GM19239 (cell line): ENCODE measurements around the gene TNIK.
A peak's percentile ranks its signal among the peaks of the same experiment; 100 is the strongest.

Experiments
- DNase-seq: peaks from one replicate; pipeline ENCODE4 v3.0.0; 2011; ENCODE audit warnings: low spot score; ENCODE audit not compliant: insufficient read length
- FAIRE-seq: peaks from 2 replicates; lab custom pipeline; 2011; peaks lifted over from hg19 to GRCh38; lab: Jason Lieb, UNC

Gene TNIK

DNA sequence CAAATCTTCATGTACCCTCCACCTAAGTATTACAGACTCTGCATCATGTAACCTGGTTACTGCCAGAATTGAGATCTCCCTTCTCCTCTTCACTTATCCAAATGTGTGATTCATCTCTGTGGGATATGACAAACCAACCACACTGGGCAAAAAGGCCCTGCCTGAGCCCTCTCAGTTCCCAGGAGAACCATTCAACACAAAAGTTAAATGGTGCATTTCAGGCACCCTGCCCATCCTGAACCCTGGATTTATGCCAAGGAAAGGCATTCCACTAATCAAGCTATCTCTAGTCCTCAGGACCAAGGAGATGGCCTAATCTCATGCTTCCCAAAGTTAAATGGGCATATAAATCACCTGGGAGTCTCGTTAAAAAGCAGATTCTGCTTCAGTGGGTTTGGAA is 108.5 kb downstream of the TNIK start:
- peak; percentile 54 for FAIRE-seq
- DNase-seq = no peak

DNA sequence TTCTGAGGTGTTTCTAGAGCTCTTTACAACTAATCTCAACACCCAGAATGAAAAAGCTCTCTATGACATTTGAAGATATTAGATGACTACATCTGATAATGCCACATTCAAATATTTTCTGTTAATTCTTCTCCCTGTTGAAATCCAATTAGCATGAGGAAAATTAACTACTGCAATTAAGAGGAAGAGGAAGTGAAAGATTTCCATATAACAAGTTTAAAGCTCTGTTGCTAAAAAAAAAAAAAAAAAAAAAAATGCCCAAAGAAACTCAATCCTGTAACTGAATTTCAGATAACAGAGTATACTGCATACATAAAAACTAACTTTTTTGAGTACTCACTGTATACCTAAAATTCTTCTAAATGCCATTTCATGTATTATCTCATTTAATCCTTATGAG is 109.8 kb downstream of the TNIK start:
- no peak for FAIRE-seq
- DNase-seq = no peak

GRCh38 chr3:171349392-171349791 is 110.8 kb downstream of the TNIK start:
- no peak for DNase-seq
- peak; percentile 48 for FAIRE-seq

- DNase-seq (no peak), FAIRE-seq (no peak)
Measured at GRCh38 chr3:171348121-171348520, 112.1 kb downstream of the TNIK start.

- DNase-seq (no peak), FAIRE-seq (peak; percentile 97)
Measured at GRCh38 chr3:171347301-171348039, 112.7 kb downstream of the TNIK start.

DNA sequence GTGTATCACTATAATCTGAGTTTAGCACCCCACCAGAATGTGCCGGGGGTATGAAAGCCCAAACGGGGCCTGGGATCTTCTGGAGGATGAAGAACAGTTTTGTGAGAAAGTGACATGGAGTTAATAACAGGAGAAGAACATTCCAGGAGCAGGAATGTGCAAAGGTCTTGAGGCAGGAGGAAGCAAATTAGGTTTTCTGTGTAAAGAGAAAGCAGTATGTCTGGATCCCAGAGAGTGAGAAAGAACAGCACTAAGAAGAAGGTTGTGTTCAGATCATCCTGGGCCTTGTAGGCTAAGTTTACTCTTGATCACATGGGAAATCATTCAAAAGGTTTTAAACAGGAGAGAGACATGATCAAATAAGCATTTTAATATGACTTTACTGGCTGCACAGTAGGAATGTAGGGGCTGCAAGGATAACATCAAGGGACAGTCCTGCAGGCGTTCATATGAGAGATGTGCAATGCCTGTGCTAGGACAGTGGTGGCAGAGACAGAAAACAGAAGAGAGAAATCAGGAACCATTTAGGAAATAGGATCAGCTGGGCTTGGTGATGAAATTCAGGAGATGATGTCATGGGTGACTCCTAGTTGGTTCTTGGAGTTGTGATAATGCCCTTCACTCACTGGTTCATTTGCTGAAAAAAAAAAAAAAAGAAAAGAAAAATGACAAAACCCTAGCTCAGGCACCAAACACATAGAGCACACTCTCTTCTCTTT is 113.5 kb downstream of the TNIK start:
- FAIRE-seq = no peak
- DNase-seq = no peak

DNA sequence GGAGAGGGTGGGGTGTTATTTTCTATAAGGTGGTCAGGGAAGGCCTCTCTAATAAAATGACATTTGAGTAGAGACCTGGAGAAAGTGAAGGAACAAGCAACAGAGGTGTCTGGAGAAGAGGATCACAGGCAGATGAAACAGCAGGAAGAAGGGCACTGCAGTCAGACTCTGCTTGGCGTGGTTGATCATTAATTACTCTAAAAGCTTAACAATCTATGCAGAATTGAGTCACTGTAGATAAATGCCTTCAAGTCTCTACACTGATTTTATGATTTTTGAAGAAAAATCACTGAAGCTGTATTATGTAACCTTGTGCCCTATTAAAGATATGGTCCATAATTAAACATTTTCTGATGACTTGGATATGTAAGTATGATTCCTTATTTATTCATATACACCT is 114.2 kb downstream of the TNIK start:
- DNase-seq = no peak
- FAIRE-seq = peak; percentile 88

DNA sequence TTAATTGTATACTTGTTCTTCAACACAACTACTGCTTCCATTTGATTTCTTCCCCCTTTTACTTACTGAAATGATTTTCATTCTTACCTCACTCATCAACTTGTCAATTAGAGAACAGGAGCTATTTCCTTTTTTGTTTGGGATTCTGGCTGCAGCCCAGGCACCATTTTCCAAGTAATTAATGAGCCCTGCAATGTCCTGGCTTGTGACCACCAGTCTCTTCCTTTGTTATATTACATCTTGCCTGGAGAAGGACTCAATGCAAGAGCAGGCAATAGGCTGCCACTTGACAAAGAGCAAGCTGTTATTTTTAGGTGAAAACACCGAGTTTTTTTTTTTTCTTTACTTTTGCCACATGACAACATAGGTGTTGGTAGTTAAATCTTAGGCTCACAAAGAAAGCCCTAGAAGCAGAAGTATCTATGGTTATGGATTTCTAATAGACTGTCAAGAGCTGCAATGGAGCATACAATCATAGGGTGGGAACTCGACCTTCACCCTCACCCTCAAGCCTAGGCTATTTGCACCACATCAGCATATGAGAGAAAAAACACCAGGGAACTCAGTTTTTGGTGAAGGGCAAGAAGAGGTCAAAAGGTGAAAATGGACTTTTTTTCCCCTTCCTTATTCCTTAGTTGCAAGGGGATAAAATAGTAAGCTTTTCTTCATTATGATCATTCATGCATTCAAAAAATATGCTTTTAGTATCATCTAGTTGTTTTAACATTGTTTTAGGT is 114.9 kb downstream of the TNIK start:
- no peak for FAIRE-seq
- no peak for DNase-seq

DNA sequence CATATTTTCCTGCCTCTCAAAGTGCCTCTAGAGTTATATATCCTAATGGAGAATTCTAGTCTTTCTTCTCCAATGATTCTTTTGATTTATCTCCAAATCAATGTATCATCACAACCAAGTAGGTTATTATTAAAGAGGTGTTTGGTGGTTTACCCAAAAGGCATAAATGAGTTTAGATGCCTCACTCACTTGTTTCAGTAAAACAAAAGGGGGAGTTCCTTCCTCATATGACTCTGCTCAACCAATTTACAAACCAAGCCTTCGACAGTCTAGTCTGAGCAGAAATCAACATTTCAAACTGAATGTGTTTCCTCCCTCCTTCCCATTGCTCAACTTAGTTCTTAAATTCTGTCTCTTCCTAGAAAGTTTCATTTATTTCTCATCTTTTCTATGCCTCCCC is 116.5 kb downstream of the TNIK start:
- DNase-seq (no peak), FAIRE-seq (no peak)

DNA sequence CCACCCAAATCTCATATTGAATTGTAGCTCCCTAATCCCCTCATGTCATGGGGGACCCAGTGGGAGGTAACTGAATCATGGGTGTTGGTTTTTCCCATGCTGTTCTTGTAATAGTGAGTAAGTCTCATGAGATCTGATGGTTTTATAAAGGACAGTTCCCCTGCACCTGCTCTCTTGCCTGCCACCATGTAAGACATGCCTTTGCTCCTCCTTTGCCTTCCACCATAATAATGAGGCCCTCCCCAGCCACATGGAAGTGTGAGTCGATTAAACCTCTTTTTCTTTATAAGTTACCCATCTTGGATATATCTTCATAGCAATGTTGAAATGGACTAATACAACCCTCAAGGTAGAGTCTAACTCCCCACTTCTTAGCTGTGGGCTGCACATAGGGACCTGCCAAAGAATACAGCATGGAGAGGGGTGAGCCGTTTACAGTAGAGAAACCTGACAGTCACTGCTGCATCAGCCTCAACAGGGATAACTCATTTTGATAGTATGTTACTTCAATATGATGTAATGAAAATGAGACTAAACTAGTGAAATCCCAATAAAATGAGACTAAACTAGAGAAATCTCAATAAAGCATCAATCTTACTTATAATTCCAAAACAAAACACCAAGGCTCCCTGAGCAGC is 117.3 kb downstream of the TNIK start:
- DNase-seq (no peak), FAIRE-seq (no peak)

GRCh38 chr3:171342200-171342599 is 118.0 kb downstream of the TNIK start:
- no peak for DNase-seq
- FAIRE-seq = peak; percentile 8

GRCh38 chr3:171340434-171340833 is 119.8 kb downstream of the TNIK start:
- DNase-seq (no peak), FAIRE-seq (peak; percentile 74)

GRCh38 chr3:171339598-171339997 is 120.6 kb downstream of the TNIK start:
- no peak for DNase-seq
- FAIRE-seq = no peak

- FAIRE-seq = peak; percentile 76
- DNase-seq = no peak
Measured at GRCh38 chr3:171336406-171336805, 123.8 kb downstream of the TNIK start.

- no peak for FAIRE-seq
Measured at GRCh38 chr3:171335559-171335958, 124.6 kb downstream of the TNIK start.

DNA sequence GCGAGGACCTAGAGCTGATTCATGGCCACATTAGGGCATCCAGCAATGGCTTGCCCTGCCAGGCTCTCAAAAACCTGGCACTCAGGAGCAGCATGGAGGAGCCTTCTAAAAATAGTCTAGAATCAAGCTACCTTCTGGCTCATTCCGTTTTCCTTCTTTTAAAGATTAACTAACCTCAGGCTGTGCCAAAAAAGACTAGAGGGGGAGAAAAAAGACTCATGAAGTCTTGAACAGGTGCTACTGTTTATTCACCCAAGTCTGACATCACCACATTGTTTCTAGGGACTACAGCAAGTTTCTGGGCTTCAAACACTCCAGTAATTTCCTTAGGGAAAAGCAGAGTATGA is 125.8 kb downstream of the TNIK start:
- peak; percentile 8 for FAIRE-seq

More at GRCh38 chr3:171335559-171335958, 124.6 kb downstream of the TNIK start:
- DNase-seq = no peak

DNA sequence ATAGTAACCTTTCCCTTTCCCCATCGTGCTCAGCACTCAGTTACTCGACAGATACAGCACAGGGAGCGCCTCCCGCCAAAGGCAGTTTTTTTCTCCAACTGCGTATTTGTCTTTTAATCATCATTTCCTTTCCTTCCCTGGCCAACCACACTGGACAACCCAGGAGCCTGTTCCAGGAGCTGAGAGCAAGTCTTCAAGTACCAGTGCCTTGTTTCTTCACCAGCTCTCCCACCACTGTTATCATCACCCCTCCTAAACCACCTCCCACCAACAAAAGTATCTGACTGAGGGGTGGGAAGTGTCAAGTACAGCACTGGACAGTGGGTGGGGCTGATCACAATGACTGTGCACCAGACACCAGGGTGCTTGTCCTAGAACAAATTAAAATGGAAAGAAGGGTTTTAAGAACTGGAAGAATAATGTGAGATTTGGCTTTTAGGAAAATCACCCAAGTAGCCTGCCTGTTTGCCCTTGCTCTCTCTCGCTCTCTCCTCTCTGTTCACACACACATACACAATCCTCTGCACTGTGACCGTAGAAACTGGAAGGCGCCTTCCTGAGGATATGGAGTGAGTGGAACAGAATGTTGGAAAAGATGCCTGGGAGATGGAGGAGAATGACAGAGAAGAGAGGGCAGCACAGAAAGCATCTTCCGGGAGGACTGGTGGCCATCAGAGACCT is 126.3 kb downstream of the TNIK start:
- no peak for DNase-seq
- peak; percentile 65 for FAIRE-seq

More for the DNA sequence above, 125.8 kb downstream of the TNIK start:
- DNase-seq = no peak

- DNase-seq (no peak), FAIRE-seq (peak; percentile 26)
Measured at GRCh38 chr3:171330938-171331337, 129.3 kb downstream of the TNIK start.

DNA sequence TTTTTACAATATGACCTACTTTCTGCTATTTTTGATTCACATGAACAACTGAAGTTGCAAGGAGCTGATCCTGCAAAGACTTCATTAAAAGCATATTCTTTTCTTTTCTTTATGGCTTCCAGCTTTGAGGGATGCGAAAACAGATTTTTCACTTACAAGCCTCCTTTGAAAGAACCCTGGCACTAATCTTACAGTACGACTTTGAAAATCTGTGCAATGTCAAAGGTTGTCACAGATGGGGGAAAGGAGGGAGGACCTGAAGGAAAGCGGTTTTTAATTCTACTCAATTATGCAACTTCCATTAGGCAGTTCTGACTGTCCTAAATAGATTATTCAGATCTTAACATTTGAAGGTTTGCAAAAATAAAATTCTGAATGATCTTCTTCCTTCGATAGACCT is 130.5 kb downstream of the TNIK start:
- FAIRE-seq (peak; percentile 28), DNase-seq (no peak)

- no peak for DNase-seq
- FAIRE-seq = peak; percentile 53
Measured at GRCh38 chr3:171328419-171329082, 131.7 kb downstream of the TNIK start.
